Hepatocyte (in vitro differentiated cells): ENCODE data around the gene WRNIP1. TPM values are rescaled to one million over a fixed set of nuclear protein-coding genes. Genes with fewer than 3 reads are reported as not detected.
A peak's percentile ranks its signal among the peaks of the same experiment; 100 is the strongest.

Experiments
- DNase-seq: peaks from one replicate; pipeline ENCODE4 v3.0.0-alpha.2; 2016; ENCODE audit warnings: low spot score
- H2AFZ ChIP-seq: fragments of 200-600 bp; sonication (generic); 2 replicates; pipeline ENCODE4 v1.6.0; 2016; ENCODE audit warnings: antibody characterized with exemption, mild to moderate bottlenecking
- H3K27ac ChIP-seq: fragments of 200-600 bp; sonication (generic); 2 replicates; pipeline ENCODE4 v1.5.1; 2016; ENCODE audit warnings: mild to moderate bottlenecking
- H3K27me3 ChIP-seq: fragments of 200-600 bp; sonication (generic); 2 replicates; pipeline ENCODE4 v1.6.1; 2016
- H3K36me3 ChIP-seq: fragments of 200-600 bp; sonication (generic); replicated peaks from 2 replicates; pipeline ENCODE4 v1.5.1; 2016; ENCODE audit warnings: low read depth; ENCODE audit not compliant: insufficient read depth
- H3K4me1 ChIP-seq: fragments of 200-600 bp; sonication (generic); 2 replicates; pipeline ENCODE4 v1.5.1; 2016; ENCODE audit warnings: mild to moderate bottlenecking, moderate library complexity; ENCODE audit not compliant: insufficient read depth
- H3K4me2 ChIP-seq: fragments of 200-600 bp; sonication (generic); 2 replicates; pipeline ENCODE4 v1.6.0; 2016
- H3K4me3 ChIP-seq: fragments of 200-600 bp; sonication (generic); 2 replicates; pipeline ENCODE4 v1.5.1; 2016; ENCODE audit warnings: mild to moderate bottlenecking
- H3K79me2 ChIP-seq: fragments of 200-600 bp; sonication (generic); 2 replicates; pipeline ENCODE4 v1.6.0; 2017; ENCODE audit warnings: mild to moderate bottlenecking
- H3K9me2 ChIP-seq: fragments of 200-600 bp; sonication (generic); replicated peaks from 2 replicates; pipeline ENCODE4 v1.6.0; 2017; ENCODE audit warnings: mild to moderate bottlenecking; ENCODE audit not compliant: insufficient read depth
- H3K9me3 ChIP-seq: fragments of 200-600 bp; sonication (generic); 2 replicates; pipeline ENCODE4 v1.5.1; 2016; ENCODE audit warnings: low read depth, mild to moderate bottlenecking
- H4K20me1 ChIP-seq: fragments of 200-600 bp; sonication (generic); 2 replicates; pipeline ENCODE4 v1.6.0; 2016; ENCODE audit warnings: mild to moderate bottlenecking; ENCODE audit not compliant: insufficient read depth, poor library complexity, severe bottlenecking
- EZH2 ChIP-seq: fragments of 200-600 bp; sonication (generic); IDR thresholded peaks from 2 replicates; pipeline ENCODE4 v1.6.1; 2016; ENCODE audit warnings: antibody characterized with exemption, mild to moderate bottlenecking, borderline replicate concordance
- EZH2phosphoT487 ChIP-seq: fragments of 200-600 bp; sonication (generic); IDR thresholded peaks from one replicate; pipeline ENCODE4 v1.6.1; 2018; ENCODE audit warnings: antibody characterized with exemption, mild to moderate bottlenecking, low read depth, moderate library complexity; ENCODE audit not compliant: unreplicated experiment, severe bottlenecking
- WGBS: methylation state at CpG from one replicate; pipeline ENCODE4 v1.1.6; 2016; ENCODE audit warnings: low lambda C conversion rate; ENCODE audit errors: missing lambda C conversion rate; 5-methylcytosine and 5-hydroxymethylcytosine counted together
- polyA plus RNA-seq: library from polyadenylated mRNA; unstranded; fragments of >200 nt; fragmentation: Nextera tagmentation; extraction: Ambion mirVana; gene quantifications from 2 replicates; pipeline ENCODE4 v1.2.1, GENCODE V29; 2016
- total RNA-seq: library from RNA; depleted of rRNA; stranded (reverse); fragments of >200 nt; gene quantifications from 2 replicates; pipeline ENCODE4 v1.2.3, GENCODE V29; 2014
- TF ChIP-seq, protein P1 (sequence below): fragments of 200-600 bp; sonication (generic); IDR thresholded peaks from 2 replicates; pipeline ENCODE4 v1.5.1; 2016; ENCODE audit warnings: antibody characterized with exemption, mild to moderate bottlenecking; ENCODE audit not compliant: poor library complexity

WRNIP1 gene
- total and polyA plus RNA-seq, 2 experiments from 2014 or later: 47.6 to 54.6 TPM

DNA sequence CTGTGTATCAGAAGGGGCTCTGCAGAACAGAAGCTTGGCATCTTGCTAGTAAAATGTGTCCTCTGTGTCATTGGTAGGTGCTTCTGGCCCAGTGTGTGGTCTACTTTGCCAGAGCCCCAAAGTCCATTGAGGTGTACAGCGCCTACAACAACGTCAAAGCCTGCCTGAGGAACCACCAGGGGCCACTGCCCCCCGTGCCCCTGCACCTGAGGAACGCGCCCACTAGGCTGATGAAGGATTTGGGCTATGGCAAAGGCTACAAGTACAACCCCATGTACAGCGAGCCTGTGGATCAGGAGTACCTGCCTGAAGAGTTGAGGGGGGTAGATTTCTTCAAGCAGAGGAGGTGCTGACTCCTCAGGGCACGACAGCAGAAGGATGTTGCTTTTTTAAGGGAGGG, 19.7 kb downstream of the WRNIP1 start:
- H4K20me1 ChIP-seq: no peaks in the 10 kb centered on the region
- H3K36me3 ChIP-seq: no peaks in the 10 kb centered on the region
- H2AFZ ChIP-seq: no peak overlapping the region

DNA sequence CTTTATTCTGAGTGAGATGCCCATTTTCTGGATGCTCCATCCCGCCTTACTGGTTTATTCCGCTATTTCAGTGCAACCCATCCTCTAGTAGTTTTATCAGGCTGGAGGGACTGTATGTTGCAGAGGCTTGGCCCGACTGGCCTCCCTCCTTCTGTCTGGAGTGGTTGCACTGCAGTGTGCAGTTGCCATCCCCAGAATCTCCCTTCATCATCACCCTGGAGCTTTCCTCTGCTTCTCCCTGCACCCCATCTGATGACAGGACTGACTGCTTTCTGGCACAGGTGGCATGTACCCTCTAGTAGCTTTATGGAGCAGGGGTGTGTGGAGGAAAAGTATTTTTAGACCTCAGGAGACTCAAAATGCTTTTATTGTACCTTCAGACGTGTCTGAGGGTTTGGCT, 21.1 kb downstream of the WRNIP1 start:
- no peaks in the 10 kb centered on the region for H3K36me3 ChIP-seq
- H3K4me1 ChIP-seq: no peaks in the 10 kb centered on the region
- no peaks in the 10 kb centered on the region for H4K20me1 ChIP-seq
- no peak overlapping the region for H3K27ac ChIP-seq
- TF ChIP-seq EZH2phosphoT487 (no peak), EZH2 (no peak)
- TF ChIP-seq, protein P1, sequence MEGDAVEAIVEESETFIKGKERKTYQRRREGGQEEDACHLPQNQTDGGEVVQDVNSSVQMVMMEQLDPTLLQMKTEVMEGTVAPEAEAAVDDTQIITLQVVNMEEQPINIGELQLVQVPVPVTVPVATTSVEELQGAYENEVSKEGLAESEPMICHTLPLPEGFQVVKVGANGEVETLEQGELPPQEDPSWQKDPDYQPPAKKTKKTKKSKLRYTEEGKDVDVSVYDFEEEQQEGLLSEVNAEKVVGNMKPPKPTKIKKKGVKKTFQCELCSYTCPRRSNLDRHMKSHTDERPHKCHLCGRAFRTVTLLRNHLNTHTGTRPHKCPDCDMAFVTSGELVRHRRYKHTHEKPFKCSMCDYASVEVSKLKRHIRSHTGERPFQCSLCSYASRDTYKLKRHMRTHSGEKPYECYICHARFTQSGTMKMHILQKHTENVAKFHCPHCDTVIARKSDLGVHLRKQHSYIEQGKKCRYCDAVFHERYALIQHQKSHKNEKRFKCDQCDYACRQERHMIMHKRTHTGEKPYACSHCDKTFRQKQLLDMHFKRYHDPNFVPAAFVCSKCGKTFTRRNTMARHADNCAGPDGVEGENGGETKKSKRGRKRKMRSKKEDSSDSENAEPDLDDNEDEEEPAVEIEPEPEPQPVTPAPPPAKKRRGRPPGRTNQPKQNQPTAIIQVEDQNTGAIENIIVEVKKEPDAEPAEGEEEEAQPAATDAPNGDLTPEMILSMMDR: no peak
- DNase-seq: no peak
- H3K27me3 ChIP-seq: no peaks in the 10 kb centered on the region
- no peaks in the 10 kb centered on the region for H3K9me3 ChIP-seq
- H3K4me3 ChIP-seq: no peak overlapping the region
- no peak overlapping the region for H3K4me2 ChIP-seq
- WGBS: 85% methylated on average over 4 of the region's 4 CpGs
- no peaks in the 10 kb centered on the region for H3K9me2 ChIP-seq
- no peak overlapping the region for H2AFZ ChIP-seq
- H3K79me2 ChIP-seq: peaks cover 16% of the 10 kb centered on the region

More for the DNA sequence above, 19.7 kb downstream of the WRNIP1 start:
- TF ChIP-seq EZH2phosphoT487 (no peak), EZH2 (no peak)
- TF ChIP-seq, protein P1: no peak
- Histone ChIP-seq H3K4me3 (no peak overlapping the region), H3K27ac (no peak overlapping the region), H3K9me3 (no peaks in the 10 kb centered on the region), H3K4me1 (no peaks in the 10 kb centered on the region), H3K9me2 (no peaks in the 10 kb centered on the region), H3K4me2 (no peak overlapping the region), H3K27me3 (no peaks in the 10 kb centered on the region), H3K79me2 (peaks cover 28% of the 10 kb centered on the region)
- DNase-seq: no peak
- WGBS: 94% methylated on average over 7 of the region's 7 CpGs

DNA sequence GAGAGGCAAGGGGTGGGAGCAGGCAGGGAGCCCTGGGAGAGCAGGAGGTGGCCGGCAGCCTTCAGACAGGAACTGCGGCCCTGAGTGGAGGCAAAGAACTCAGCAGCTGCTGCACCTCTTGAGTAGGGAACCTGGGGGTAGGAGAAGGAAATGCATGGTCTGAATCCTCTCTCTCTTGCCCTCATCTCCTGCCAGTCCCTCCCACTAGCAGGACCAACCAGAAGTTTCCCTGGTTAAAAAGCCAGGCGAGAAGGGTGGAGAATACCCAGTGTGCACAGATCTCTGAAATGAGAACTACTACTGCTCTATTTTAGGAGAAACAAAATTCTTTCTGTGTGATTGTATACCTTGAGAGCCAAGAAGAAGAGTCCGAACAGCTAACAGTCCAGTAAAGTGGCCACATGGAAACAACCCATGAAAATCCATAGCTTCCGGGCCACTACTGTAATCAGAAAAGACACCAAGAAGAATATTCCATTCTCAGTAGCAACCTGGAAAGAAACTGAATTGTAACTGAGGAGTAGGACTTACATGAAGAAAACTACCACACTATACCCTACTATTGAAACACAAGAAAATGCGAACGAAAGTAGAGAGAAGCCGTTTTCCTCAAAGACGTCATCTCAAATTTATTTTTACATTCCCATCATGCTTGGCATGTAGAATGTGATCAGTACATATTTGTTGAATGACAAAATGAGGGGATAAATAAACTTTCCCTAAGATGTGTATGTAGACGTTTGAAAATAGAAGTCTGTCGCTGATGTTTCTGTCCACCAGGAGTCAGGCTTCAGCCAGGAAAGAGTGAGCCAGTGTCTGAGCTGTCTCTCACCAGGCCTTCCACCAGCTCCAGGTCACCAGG, 25.6 kb downstream of the WRNIP1 start:
- peak overlapping the region; percentile 40 for H3K27ac ChIP-seq
- no peak overlapping the region for H3K4me2 ChIP-seq
- peaks cover 3% of the 10 kb centered on the region for H3K4me1 ChIP-seq
- H3K4me3 ChIP-seq: no peak overlapping the region
- no peaks in the 10 kb centered on the region for H3K27me3 ChIP-seq
- peaks cover 6% of the 10 kb centered on the region for H3K79me2 ChIP-seq
- H2AFZ ChIP-seq: no peak overlapping the region
- H4K20me1 ChIP-seq: no peaks in the 10 kb centered on the region
- DNase-seq: peak; percentile 86
- no peaks in the 10 kb centered on the region for H3K9me3 ChIP-seq
- H3K9me2 ChIP-seq: no peaks in the 10 kb centered on the region
- TF ChIP-seq EZH2phosphoT487 (no peak), EZH2 (no peak)
- TF ChIP-seq, protein P1: peak; percentile 85
- no peaks in the 10 kb centered on the region for H3K36me3 ChIP-seq
- 65% methylated on average over 11 of the region's 11 CpGs for WGBS
